ENCODE measurements around the gene SNX25.

- TF ChIP-seq CTCF (IDR thresholded peaks at IDR 0.05) = no peak
- no peak for TF ChIP-seq POLR2AphosphoS5 (IDR thresholded peaks at IDR 0.05)
Observed at GRCh38 chr4:185359767-185360446, 150.5 kb downstream of the SNX25 start.
